Measurements from ENCODE around the gene AKAP6.
"Not testable (repeated sequence)": the region's sequence is repeated elsewhere in the genome, so short reads cannot be mapped to it uniquely, and the experiment has no call there.

AKAP6 gene

GRCh38 chr14:32332415-32333316, 3.6 kb downstream of the AKAP6 start:
- no peak for DNase-seq

GRCh38 chr14:32336702-32337101, 7.6 kb downstream of the AKAP6 start:
- DNase-seq = no peak

- DNase-seq = no peak
These were observed 8.7 kb downstream of the AKAP6 start for GRCh38 chr14:32337759-32338158.

- DNase-seq = no peak
These were observed 10.1 kb downstream of the AKAP6 start for GRCh38 chr14:32339188-32339587.

GRCh38 chr14:32341947-32342846, 13.1 kb downstream of the AKAP6 start:
- DNase-seq = no peak

GRCh38 chr14:32342847-32343194, 13.7 kb downstream of the AKAP6 start:
- DNase-seq = no peak

- DNase-seq = no peak
These were observed 14.9 kb downstream of the AKAP6 start for GRCh38 chr14:32343926-32344430.

- no peak for DNase-seq
These were observed 16.3 kb downstream of the AKAP6 start for GRCh38 chr14:32345311-32345791.

GRCh38 chr14:32349322-32349721, 20.2 kb downstream of the AKAP6 start:
- DNase-seq = no peak

- DNase-seq = no peak
These were observed 20.9 kb downstream of the AKAP6 start for GRCh38 chr14:32350020-32350419.

GRCh38 chr14:32352631-32353030, 23.5 kb downstream of the AKAP6 start:
- no peak for DNase-seq

- DNase-seq = no peak
These were observed 25.6 kb downstream of the AKAP6 start for GRCh38 chr14:32354716-32355115.

GRCh38 chr14:32358781-32359180, 29.7 kb downstream of the AKAP6 start:
- DNase-seq = no peak

GRCh38 chr14:32361674-32362073, 32.6 kb downstream of the AKAP6 start:
- DNase-seq = no peak

- DNase-seq = no peak
These were observed 34.7 kb downstream of the AKAP6 start for GRCh38 chr14:32363761-32364160.

- DNase-seq = no peak
These were observed 35.8 kb downstream of the AKAP6 start for GRCh38 chr14:32364941-32365340.

GRCh38 chr14:32366256-32366879, 37.3 kb downstream of the AKAP6 start:
- DNase-seq = no peak

- DNase-seq = no peak
These were observed 37.9 kb downstream of the AKAP6 start for GRCh38 chr14:32366986-32367385.

- DNase-seq = no peak
These were observed 38.4 kb downstream of the AKAP6 start for GRCh38 chr14:32367516-32367915.

GRCh38 chr14:32368107-32368506, 39.0 kb downstream of the AKAP6 start:
- DNase-seq = no peak

GRCh38 chr14:32370714-32371113, 41.6 kb downstream of the AKAP6 start:
- no peak for DNase-seq

- DNase-seq = no peak
These were observed 43.1 kb downstream of the AKAP6 start for GRCh38 chr14:32372154-32372553.

GRCh38 chr14:32373174-32373573, 44.1 kb downstream of the AKAP6 start:
- not testable (repeated sequence) for DNase-seq

Data from CD4-positive, alpha-beta T cell treated with Interleukin-6 for 4 hours (primary cell).